D341Med (cell line): Measurements from ENCODE around the gene HIPK2.
"Not testable (repeated sequence)": the region's sequence is repeated elsewhere in the genome, so short reads cannot be mapped to it uniquely, and the experiment has no call there.

Source experiments
- DNase-seq: peaks from one replicate; pipeline ENCODE4 v3.0.0; 2012; ENCODE audit warnings: low spot score

HIPK2 gene

GRCh38 chr7:139566075-139566474 is 211.7 kb downstream of the HIPK2 start:
- peak; percentile 15 for DNase-seq

GRCh38 chr7:139563856-139564255 is 213.9 kb downstream of the HIPK2 start:
- no peak for DNase-seq

- DNase-seq = no peak
Measured at GRCh38 chr7:139562961-139563565, 214.7 kb downstream of the HIPK2 start.

GRCh38 chr7:139562491-139562890 is 215.3 kb downstream of the HIPK2 start:
- DNase-seq = no peak

- no peak for DNase-seq
Measured at GRCh38 chr7:139560678-139561077, 217.1 kb downstream of the HIPK2 start.

GRCh38 chr7:139560199-139560598 is 217.6 kb downstream of the HIPK2 start:
- no peak for DNase-seq

GRCh38 chr7:139559364-139560105 is 218.3 kb downstream of the HIPK2 start:
- no peak for DNase-seq

- no peak for DNase-seq
Measured at GRCh38 chr7:139557857-139558581, 219.8 kb downstream of the HIPK2 start.

- DNase-seq = not testable (repeated sequence)
Measured at GRCh38 chr7:139553991-139554700, 223.7 kb downstream of the HIPK2 start.

GRCh38 chr7:139548302-139549028 is 229.3 kb downstream of the HIPK2 start:
- DNase-seq = no peak

- no peak for DNase-seq
Measured at GRCh38 chr7:139544645-139545044, 233.2 kb downstream of the HIPK2 start.

- no peak for DNase-seq
Measured at GRCh38 chr7:139543801-139544603, 233.8 kb downstream of the HIPK2 start.

- no peak for DNase-seq
Measured at GRCh38 chr7:139542308-139543151, 235.3 kb downstream of the HIPK2 start.

- no peak for DNase-seq
Measured at GRCh38 chr7:139541600-139542307, 236.0 kb downstream of the HIPK2 start.

GRCh38 chr7:139540203-139540602 is 237.6 kb downstream of the HIPK2 start:
- no peak for DNase-seq

- DNase-seq = no peak
Measured at GRCh38 chr7:139538881-139539635, 238.7 kb downstream of the HIPK2 start.

GRCh38 chr7:139536152-139536551 is 241.6 kb downstream of the HIPK2 start:
- no peak for DNase-seq

GRCh38 chr7:139534966-139535651 is 242.7 kb downstream of the HIPK2 start:
- DNase-seq = no peak
